ENCODE measurements around the gene RSRP1.

DNA sequence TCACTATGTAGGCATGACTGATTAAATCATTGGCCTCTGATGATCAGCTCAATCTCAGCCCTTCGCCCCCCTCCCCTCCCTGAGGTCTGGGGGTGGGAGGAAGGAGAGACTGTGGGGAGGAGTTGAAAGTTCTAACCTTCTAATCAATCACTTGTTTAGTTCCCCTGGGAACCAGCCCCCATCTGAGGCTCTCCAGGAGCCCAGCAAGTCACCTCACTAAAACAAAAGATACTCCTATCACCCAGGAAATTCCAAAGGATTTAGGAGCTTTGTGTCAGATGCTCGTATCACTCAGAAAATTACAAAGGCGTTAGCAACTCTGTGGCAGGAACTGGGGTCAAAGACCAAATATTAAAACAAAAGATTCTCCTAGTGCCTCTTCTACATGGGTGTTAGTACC is 36.5 kb downstream of the RSRP1 start:
- TF ChIP-seq, protein P1, sequence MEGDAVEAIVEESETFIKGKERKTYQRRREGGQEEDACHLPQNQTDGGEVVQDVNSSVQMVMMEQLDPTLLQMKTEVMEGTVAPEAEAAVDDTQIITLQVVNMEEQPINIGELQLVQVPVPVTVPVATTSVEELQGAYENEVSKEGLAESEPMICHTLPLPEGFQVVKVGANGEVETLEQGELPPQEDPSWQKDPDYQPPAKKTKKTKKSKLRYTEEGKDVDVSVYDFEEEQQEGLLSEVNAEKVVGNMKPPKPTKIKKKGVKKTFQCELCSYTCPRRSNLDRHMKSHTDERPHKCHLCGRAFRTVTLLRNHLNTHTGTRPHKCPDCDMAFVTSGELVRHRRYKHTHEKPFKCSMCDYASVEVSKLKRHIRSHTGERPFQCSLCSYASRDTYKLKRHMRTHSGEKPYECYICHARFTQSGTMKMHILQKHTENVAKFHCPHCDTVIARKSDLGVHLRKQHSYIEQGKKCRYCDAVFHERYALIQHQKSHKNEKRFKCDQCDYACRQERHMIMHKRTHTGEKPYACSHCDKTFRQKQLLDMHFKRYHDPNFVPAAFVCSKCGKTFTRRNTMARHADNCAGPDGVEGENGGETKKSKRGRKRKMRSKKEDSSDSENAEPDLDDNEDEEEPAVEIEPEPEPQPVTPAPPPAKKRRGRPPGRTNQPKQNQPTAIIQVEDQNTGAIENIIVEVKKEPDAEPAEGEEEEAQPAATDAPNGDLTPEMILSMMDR (optimal IDR thresholded peaks at IDR 0.05 in 1 of 3, IDR thresholded peaks at IDR 0.05 in 1 of 3, conservative IDR thresholded peaks at IDR 0.05 in 1 of 3; ENCODE audit: extremely low read depth in 1 of 3, insufficient read depth in 2 of 3, low read length in 3 of 3), result no peak
- TF ChIP-seq EZH2 (IDR thresholded peaks at IDR 0.05; ENCODE audit: low read length), result no peak
